ENCODE measurements around the gene SMIM27.

DNA sequence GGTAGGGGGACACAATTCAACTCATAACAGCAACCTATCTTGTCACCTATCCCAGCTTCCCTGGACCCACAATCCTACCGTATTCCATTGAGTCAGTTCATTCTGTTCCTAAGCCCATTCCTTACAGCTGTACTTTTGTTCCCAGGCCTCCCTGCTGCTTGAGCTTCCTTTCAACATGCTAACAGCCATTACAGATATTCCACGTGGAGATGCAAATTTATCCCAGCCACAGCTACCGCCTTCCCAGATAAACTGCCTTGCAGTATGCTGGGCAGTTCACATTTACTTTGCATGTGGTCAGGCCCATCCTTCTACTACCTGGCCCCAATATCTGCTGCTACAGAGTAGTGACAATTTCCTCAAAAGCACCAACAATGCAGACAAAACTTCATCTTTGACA is 49.1 kb upstream of the SMIM27 start:
- no peak for TF ChIP-seq CTCF (IDR thresholded peaks at IDR 0.05; ENCODE audit: low read depth, low read length)
- TF ChIP-seq POLR2A (IDR thresholded peaks at IDR 0.05; ENCODE audit: extremely low read depth, insufficient read length) = no peak
- no peak for TF ChIP-seq MAX (IDR thresholded peaks at IDR 0.05; ENCODE audit: low read depth, low read length)
- no peak for TF ChIP-seq MYC (IDR thresholded peaks at IDR 0.05; ENCODE audit: low read depth, low read length)

Data from NB4 (cell line).